NCI-H345 treated with DMSO at 0.1 percent for 48 hours (cell line): ENCODE results near the gene NFKBIZ.
A peak's percentile ranks its signal among the peaks of the same experiment; 100 is the strongest.

Experiments used
- DNase-seq: peaks from one replicate; lab custom pipeline; 2025; ENCODE audit not compliant: unreplicated experiment; lab: John Stamatoyannopoulos, UW

The NFKBIZ gene, protein sequence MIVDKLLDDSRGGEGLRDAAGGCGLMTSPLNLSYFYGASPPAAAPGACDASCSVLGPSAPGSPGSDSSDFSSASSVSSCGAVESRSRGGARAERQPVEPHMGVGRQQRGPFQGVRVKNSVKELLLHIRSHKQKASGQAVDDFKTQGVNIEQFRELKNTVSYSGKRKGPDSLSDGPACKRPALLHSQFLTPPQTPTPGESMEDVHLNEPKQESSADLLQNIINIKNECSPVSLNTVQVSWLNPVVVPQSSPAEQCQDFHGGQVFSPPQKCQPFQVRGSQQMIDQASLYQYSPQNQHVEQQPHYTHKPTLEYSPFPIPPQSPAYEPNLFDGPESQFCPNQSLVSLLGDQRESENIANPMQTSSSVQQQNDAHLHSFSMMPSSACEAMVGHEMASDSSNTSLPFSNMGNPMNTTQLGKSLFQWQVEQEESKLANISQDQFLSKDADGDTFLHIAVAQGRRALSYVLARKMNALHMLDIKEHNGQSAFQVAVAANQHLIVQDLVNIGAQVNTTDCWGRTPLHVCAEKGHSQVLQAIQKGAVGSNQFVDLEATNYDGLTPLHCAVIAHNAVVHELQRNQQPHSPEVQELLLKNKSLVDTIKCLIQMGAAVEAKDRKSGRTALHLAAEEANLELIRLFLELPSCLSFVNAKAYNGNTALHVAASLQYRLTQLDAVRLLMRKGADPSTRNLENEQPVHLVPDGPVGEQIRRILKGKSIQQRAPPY

DNA sequence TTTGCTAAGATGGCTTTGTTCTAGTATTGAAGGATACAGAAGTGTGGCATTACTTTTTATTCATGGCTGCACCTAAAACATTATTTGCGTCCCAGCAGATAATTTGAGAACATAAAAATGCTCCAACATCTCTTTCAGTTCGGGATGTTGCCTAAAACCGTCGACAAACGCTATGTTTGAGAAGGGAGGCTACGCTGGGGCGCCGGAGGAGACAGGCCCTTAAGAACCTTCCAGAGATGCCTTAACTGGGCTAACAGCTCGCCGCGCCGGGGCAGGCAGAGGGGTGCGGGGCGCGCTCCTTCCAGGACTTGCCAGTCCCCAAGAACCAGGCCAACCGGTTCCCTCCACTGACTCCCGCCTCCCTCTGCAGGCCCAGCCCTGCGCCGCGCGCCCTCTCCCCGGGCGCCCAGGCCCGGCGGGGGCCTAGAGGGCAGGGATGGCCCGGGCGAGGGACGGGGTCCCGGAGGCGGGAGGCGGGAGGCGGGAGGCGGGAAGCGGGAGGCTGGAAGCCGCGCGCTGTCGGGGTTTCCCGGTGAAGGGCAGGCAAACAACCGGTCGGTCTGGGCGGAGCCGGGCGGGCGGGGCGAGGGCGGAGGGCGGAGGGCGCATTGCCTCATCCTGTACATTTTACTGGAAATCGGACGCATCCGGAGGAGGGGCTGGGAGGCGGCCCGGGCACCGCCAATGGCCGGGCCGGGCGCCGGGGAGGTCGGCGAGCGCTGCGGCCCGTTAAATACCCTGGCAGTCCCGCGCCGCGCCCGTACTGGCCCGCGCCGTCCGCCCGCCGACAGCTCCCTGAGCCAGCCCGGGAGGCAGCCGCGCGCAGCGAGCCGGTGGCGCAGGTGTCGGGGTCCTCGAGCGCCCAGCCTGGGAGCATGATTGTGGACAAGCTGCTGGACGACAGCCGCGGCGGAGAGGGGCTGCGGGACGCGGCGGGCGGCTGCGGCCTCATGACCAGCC is at the start of gene NFKBIZ:
Gene NFKBIZ, plus strand, starts transcription at position 761 of the 960 bp plus-strand sequence. Its CDS starts 115 bp downstream, at position 876.
- DNase-seq = peak; percentile 32

DNA sequence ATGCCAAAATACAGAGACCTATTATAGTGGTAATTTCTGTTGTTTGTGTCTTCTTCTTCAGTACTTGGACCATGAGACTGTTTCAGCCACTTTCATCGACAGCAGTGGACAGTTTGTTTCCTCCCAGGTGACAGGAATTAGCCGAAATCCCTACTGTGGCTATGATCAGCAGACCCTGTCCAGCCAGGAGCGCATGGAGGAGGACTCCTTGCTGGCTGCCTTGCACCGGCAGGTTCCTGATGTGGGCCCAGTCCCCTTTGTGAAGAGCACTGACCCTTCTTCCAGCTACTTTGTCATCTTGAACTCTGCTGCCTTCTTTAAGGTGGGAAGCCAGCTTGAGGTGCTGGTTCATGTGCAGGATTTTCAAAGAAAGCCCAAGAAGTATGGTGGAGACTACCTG is 48.1 kb upstream of the NFKBIZ start:
- no peak for DNase-seq

DNA sequence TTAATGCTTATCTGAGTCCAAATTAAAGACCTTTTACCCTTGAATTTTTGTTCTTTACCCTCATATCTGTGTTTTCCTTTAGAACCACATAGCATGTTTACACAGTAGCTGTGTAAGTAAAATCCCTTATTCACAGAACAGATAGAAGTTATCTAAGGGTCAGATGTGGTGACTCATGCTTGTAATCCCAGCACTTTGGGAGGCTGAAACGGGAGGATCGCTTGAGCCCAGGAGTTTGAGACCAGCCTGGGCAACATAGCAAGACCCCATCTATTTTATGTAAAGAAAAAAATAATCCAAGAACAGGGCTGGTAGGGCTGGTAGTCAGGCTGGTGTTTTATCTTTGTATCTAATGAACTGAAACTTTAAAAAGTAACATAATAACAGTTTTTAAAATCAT is 47.1 kb upstream of the NFKBIZ start:
- no peak for DNase-seq

DNA sequence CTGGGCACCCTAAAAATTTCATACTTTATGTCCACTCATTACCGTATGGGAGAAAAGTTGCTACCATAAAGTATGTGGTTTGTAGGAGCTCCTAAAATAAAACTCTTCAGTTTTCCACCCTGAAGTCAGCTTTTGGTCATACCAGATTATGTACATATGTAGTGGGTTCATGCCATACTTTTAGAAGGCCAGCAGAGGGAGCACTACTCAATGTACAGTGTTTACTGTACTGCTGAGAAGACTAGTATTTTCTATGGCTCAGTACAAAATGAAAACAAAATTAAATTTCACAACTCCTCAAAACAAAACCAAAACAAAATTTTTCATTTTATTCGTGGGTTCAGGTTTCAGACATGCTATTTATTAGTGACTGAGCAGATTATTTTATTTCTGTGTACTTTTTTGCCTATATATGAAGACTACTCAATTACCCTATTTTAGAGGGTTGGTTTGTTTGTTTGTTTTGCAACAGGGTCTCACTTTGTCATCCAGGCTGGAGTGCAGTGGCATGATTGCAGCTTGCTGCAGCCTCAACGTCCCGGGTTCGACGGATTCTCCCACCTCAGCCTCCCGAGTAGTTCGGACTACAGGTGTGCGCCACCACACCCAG is 46.0 kb upstream of the NFKBIZ start:
- DNase-seq = peak; percentile 28

DNA sequence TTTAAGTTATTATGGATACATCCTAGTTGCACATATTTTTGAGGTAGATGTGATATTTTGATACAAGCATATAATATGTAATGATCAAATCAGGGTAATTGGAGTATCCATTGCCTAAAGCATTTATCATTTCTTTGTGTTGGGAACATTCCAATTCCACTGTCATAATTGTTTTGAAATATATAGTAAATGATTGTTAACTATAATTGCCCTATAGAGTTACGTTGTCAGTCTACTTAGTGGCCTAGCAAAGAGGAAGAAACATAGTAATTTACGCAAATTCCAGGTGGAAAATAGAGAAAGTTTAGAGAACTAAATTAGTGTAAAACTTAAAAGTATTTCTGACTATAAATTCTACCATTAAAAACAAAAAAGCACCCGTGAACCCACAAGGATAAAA is 45.4 kb upstream of the NFKBIZ start:
- no peak for DNase-seq

DNA sequence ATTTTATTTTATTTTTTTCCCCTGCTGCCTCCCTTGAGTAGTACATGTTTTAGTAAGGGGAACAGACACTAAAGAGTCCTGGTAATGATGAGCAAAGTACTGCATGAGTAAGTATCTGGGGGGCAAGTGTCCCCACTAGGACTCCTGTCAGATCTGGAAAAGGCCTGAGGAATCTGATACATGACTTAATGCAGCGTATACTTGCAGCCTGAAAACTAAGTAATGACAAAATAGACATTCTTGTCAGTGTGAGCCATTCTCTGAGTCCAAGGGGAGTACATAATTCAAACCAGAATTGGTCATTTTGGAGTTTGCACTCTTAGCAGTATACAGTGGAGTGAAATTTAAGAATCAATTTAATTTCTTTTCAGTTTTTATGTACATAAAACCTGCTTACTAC is 42.8 kb upstream of the NFKBIZ start:
- no peak for DNase-seq

DNA sequence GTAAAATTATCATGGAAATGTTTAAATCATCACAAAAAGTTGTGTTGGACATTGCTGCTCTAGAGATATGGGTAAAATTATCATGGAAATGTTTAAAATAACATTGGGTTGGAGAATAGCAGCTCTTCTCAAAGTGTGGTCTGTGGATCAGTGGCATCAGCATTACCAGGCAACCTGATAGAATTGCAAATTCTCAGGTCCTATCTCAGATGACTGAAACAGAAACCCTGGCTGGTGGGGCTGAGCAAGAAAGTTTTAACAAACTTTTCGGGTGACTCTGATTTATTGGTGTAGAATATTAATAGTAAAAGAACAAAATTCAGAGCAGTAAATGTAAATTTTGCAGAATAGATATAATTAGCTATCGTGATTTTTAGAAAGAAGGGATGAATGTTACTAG is 41.4 kb upstream of the NFKBIZ start:
- no peak for DNase-seq

DNA sequence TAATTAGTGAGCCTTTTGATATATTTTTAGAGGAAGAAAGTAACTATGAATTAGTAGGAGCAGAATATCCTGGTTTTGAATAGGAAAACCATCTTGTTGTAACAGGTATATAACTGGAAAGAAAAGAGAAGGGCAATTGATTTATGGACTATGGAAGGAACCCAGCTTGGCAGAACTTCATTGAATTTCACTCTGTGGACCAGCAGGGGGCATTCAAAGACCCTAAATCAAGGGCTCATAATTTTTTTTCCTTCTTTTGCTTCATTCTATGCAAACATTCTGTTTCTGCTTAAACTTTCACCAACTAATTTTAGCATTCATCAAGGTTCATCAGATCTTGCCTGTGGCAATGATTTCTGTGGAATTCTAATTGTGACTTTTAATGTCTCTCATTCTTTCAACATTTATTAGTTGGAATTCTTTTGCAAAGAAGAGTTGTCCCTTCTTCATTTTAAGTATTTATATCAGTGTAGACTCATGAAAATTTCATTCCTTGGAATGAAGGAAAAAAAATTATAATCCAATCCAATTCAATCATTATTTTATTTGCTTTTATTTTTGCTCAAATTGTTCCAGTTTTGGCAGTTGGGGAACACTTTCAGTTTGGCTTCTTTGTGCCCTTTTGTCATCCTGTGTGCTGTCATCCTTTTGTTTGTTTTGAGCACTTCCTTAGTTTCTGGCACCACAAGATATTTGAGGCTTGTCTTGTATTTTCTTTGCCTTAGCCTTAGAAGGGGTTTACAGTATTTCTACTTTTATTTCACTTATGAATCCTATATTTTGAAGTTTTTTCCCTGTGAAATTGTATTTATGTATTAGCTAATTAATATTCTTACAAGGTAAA is 39.9 kb upstream of the NFKBIZ start:
- no peak for DNase-seq

DNA sequence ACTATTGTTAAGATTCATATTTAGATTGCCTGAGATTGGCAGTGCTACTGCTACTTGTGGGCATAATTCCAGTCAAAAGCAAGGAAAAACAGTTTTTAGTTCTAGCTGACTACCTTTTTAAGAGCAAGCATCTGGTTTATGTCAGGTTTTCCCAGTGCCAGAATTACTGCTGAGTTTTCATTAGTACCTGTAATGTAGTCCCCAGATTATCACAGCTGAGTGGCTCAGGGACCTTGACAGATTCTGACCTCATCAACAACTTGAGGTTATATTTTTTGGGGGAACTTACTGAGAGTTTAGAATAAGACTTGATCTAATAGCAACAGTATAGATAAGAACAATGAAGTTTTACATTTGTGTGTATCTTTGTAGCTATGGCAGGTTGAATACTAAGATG is 39.3 kb upstream of the NFKBIZ start:
- DNase-seq = no peak

DNA sequence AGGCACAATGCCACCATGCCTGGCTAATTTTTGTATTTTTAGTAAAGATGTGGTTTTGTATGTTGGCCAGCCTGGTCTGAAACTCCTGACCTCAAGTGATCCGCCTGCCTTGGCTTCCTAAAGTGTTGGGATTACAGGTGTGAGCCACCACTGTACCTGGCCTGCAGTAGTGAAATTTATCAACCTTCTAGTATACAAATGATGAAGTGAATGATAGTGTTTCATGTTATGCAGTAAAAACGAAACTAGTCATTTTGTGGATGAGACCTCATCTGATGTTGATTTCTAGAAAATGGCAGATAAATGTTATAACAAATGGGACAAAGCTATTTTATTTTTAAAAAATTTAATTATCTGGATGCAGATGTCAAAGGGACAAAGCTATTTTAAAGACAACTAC is 37.4 kb upstream of the NFKBIZ start:
- no peak for DNase-seq

DNA sequence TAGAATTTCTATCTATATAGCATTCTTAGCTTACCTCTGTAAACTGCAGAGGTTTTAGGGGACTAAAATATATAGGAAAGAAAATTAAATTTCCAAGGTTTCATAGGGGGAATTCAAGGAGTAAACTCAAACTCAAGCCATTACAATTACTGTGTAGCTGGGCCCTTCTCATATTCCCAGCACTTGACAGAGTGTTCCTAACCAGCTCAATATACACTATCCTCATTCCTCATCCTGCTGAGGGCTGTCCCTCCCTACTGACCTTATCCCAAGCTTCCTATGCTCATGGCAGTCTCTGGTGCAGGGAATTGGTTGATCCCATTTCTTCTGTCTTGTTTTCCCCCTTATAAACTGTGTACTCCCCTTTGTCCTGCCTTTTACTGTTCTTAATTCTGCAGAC is 36.4 kb upstream of the NFKBIZ start:
- DNase-seq = no peak

DNA sequence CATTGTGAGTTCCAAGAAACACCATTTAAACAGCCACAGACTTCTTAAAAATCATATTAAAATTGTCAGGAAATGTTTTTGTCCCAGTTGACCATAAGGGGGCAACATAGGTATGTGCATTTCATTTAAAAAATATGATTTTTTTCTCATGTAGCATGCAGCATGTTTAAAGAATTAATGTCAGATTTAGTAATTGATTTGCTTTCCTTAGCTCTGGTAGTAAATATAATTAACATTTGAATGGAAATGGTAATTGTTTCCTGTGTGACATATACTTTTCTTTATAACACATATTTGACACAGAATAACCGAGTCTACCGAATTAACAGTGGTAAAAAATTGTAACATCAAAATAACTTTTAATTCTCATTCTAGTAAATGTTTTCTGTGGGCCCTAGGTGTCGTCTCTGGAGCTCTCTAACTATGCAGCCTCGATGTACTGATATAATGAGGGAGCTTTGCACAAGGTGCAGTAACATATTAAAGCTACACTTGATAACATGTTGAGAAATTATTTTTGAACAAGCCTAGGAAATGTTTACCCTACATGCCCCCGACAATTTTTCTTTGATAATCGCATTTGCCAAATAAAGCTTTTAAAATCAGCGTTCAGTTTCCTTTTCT is 35.4 kb upstream of the NFKBIZ start:
- no peak for DNase-seq

DNA sequence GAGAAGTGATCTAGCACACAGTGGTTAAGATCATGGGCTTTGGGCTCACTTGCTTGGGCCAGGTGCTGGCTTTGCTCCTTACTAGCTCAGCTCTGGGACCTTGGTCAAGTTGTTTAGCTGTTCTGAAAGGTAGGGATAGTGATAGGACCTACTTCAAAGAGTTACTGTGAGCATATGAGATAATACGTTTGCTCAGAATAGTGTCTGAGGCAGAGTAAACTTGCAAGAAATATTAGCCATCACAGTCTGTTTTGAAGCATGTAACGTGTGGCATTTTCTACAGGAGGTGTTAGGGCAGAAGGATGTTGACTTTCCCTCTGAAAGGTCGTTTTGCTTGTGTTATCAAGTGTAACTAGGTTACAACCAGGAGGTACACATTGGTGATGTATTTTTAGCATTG is 34.5 kb upstream of the NFKBIZ start:
- no peak for DNase-seq

DNA sequence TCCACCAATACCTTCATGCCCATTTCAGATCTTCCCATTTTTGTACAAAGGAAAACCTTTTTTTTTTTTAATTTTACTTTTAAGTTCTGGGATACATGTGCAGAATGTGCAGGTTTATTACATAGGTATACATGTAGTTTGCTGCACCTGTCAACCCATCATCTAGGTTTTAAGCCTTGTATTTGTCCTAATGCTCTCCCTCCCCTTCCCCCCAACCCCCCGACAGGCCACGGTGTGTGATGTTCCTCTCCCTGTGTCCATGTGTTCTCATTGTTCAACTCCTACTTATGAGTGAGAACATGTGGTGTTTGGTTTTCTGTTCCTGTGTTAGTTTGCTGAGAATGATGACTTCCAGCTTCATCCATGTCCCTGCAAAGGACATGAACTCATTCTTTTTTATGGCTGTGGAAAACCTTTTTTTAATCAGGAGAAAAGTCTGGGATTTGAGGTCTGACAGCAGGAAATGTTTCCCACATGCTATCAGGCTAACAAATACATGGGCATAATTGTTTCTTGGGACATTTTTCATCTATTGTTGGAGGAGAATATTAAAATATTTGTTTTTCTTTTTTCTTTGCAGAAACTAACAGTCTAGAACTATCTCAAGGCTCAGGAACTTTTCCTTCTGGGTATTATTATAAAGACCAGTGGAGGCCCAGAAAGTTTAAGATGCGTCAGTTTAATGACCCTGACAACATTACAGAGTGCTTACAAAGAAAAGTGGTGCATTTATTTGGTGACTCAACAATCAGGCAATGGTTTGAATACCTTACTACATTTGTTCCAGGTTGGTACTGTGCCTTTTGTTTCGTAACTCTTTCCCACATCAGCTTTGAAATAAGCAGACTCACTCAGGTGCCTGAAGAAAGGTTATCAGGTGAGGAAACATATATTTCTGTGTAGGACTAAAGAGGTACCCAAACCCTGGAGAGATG is 32.8 kb upstream of the NFKBIZ start:
- no peak for DNase-seq

DNA sequence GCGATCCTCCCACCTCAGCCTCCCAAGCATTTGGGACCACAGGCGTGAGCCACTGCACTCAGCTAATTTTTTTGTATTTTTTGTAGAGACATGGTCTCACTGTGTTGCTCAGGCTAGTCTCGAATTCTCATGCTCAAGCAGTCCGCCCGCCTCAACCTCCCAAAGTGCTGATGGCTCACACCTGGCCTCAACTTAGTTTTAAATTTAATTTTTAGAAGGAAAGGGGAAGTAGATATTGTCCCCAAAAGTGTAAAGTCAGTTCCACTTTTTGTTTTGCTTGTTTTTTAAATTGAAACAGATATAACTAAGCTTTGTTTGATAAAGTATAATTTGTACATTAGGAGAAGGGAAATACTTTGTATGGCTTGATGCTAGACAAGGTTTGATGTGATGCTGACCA is 31.3 kb upstream of the NFKBIZ start:
- no peak for DNase-seq

DNA sequence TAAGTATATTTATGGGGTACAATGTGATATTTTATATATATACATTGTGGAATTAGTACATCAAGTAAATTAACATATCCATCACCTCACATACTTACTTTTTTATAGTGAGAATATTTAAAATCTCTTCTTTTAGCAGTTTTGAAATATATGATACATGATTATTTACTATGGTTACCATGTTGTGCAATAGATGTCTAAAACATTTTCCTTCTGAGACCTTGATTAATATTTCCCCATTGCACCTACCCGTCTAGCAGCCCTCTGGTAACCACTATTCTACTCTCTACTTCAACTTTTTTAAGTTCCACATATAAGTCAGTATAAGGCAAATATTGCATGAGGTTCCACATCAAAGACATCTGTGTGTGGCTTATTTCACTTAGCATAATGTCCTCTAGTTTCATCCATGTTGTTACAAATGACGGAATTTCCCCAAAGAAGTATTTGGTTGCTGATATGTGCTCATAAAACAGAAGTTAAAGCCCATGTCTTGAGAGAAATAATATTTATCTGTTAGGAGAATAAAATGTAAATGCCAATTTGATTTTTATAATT is 29.6 kb upstream of the NFKBIZ start:
- DNase-seq = no peak

DNA sequence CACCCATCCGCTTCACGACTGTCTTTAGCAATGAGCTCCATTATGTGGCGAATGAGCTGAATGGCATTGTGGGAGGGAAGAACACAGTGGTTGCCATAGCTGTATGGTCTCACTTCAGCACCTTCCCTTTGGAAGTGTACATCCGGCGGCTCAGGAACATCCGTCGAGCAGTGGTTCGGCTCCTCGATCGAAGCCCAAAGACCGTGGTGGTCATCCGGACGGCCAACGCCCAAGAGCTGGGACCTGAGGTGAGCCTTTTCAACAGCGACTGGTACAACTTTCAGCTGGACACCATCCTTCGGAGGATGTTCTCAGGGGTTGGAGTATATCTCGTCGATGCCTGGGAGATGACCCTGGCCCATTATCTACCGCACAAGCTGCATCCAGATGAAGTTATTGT is 27.8 kb upstream of the NFKBIZ start:
- DNase-seq = no peak

DNA sequence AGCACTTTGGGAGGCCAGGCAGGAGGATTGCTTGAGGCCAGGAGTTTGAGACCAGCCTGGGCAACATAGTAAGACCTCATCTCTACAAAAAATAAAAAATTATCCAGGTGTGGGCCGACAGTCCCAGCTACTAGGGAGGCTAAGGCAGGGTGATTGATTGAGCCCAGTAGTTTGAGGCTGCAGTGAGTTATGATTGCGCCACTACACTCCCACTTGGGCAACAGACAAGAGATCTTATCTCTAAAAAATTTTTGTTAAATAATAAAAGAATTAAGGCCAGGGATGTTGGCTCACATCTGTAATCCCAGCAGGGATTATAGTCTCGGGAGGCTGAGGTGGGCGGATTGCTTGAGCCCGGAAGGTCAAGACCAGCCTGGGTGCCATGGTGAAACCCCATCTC is 25.8 kb upstream of the NFKBIZ start:
- no peak for DNase-seq
